Muscle of back (tissue), 11 donors: ENCODE data around the gene GAS2L2. TPM values are rescaled to one million over a fixed set of nuclear protein-coding genes. Genes with fewer than 3 reads are reported as not detected.
A peak's percentile ranks its signal among the peaks of the same experiment; 100 is the strongest.
"Not testable (repeated sequence)": the region's sequence is repeated elsewhere in the genome, so short reads cannot be mapped to it uniquely, and the experiment has no call there.

Experiments
- DNase-seq, 3 donors: peaks; one replicate each; pipeline versions ENCODE4 v3.0.0 to v3.0.0-alpha.2; 2013
- polyA plus RNA-seq, 10 donors: library from polyadenylated mRNA; unstranded; fragments of 120-200 nt; gene quantifications; one replicate each; pipeline ENCODE4 v1.2.1, GENCODE V29; 2013; ENCODE audit not compliant: insufficient read length in 10 of 10

GAS2L2 gene
- polyA plus RNA-seq, 10 donors = not detected

GRCh38 chr17:35728551-35728950 is 24.5 kb downstream of the GAS2L2 start:
- no peak for DNase-seq

- no peak for DNase-seq
Measured at GRCh38 chr17:35727635-35728034, 25.4 kb downstream of the GAS2L2 start.

- no peak for DNase-seq
Measured at GRCh38 chr17:35726953-35727460, 26.0 kb downstream of the GAS2L2 start.

- DNase-seq = peak; percentile 30 to 85 (median 48)
Measured at GRCh38 chr17:35726127-35726952, 26.7 kb downstream of the GAS2L2 start.

GRCh38 chr17:35725802-35726126 is 27.3 kb downstream of the GAS2L2 start:
- no peak for DNase-seq

- no peak for DNase-seq
Measured at GRCh38 chr17:35725058-35725457, 28.0 kb downstream of the GAS2L2 start.

GRCh38 chr17:35723735-35724134 is 29.3 kb downstream of the GAS2L2 start:
- no peak for DNase-seq

GRCh38 chr17:35717475-35717874 is 35.6 kb downstream of the GAS2L2 start:
- no peak for DNase-seq

GRCh38 chr17:35716897-35717465 is 36.1 kb downstream of the GAS2L2 start:
- DNase-seq = no peak

GRCh38 chr17:35716173-35716572 is 36.9 kb downstream of the GAS2L2 start:
- no peak for DNase-seq

- DNase-seq = no peak
Measured at GRCh38 chr17:35715416-35715815, 37.6 kb downstream of the GAS2L2 start.

- DNase-seq = no peak
Measured at GRCh38 chr17:35714988-35715387, 38.1 kb downstream of the GAS2L2 start.

- peak; percentile 17 to 85 (median 48) for DNase-seq
Measured at GRCh38 chr17:35713069-35713728, 39.8 kb downstream of the GAS2L2 start.

GRCh38 chr17:35710950-35711349 is 42.1 kb downstream of the GAS2L2 start:
- no peak for DNase-seq

- DNase-seq = no peak
Measured at GRCh38 chr17:35709874-35710273, 43.2 kb downstream of the GAS2L2 start.

- no peak for DNase-seq
Measured at GRCh38 chr17:35708951-35709350, 44.1 kb downstream of the GAS2L2 start.

GRCh38 chr17:35708149-35708548 is 44.9 kb downstream of the GAS2L2 start:
- DNase-seq = no peak

- DNase-seq = no peak
Measured at GRCh38 chr17:35705705-35706104, 47.3 kb downstream of the GAS2L2 start.

- no peak for DNase-seq
Measured at GRCh38 chr17:35705230-35705629, 47.8 kb downstream of the GAS2L2 start.

GRCh38 chr17:35703308-35703707 is 49.7 kb downstream of the GAS2L2 start:
- not testable (repeated sequence) for DNase-seq

GRCh38 chr17:35701491-35701890 is 51.5 kb downstream of the GAS2L2 start:
- DNase-seq = no peak

- no peak for DNase-seq
Measured at GRCh38 chr17:35700150-35700549, 52.9 kb downstream of the GAS2L2 start.

GRCh38 chr17:35698800-35699199 is 54.2 kb downstream of the GAS2L2 start:
- DNase-seq = no peak
